Glomerular visceral epithelial cell (primary cell): ENCODE data around the gene HOXD4.

Experiments used
- DNase-seq: peaks from one replicate; pipeline ENCODE4 v3.0.0-alpha.2; 2016; ENCODE audit errors: extremely low spot score

Gene HOXD4

GRCh38 chr2:176151442-176152287 is at the start of gene HOXD4:
Gene HOXD4 (plus strand): TSS chr2:176151550. CDS start chr2:176151634, 84 bp downstream.
- peak; percentile 65 for DNase-seq

- DNase-seq = no peak
Observed at GRCh38 chr2:176101842-176102241, 49.5 kb upstream of the HOXD4 start.

DNA sequence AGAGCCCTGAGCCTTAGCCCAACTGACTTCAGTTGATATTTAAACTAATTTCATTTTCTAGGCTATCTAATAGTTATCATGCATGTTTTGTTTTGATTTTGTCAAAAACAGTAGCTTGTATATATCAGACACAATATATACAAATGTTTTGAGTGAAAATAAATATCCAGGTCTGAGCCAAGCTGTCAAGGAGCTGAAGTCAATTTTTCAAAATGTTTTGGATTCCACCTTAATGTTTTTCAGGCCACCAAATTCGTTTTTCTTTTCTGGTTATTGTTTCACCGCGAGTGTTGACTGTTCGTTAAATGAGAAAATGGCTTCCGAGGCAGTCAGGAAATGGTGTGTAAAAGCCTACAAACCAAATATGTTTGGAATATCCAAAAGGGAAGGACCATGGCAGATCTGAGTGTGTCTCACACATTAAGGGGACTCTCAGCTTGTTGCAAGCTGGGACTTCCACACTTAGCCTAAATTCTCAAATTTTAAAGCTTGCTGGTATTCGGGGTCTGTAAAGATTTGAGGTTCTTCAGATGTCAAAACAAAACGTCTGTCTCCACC is 49.0 kb upstream of the HOXD4 start:
- DNase-seq = no peak

- no peak for DNase-seq
Observed at GRCh38 chr2:176103194-176103593, 48.2 kb upstream of the HOXD4 start.

DNA sequence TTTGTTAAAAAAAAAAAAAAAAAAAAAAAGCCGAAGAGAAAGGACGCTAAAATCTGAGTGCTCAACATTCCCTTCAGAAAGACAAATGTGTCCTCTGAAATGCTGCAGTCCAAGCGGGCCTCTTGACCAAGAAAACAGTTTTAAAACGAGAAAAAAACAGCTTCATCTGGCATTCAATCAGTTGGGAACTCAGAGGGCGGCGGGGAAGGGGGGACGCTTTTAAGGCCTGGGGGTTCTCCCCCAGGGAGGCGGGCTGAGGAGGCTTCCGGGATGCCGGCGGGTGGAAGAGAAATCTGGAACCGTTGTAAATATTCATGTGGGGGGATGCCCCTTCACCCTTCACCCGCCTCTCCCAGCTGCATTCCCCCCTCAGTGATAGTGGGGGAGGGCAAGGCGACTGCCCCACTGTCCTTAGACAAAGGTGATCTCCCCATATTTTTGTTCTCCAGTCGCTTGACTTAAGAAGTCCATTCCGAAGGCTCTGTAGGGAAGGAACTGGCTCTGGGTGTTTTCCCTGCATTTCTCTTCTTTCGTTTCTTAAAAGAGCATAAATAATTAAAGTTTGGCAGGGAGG is 47.5 kb upstream of the HOXD4 start:
- DNase-seq = no peak

GRCh38 chr2:176104316-176105077 is 46.9 kb upstream of the HOXD4 start:
- DNase-seq = peak; percentile 75

DNA sequence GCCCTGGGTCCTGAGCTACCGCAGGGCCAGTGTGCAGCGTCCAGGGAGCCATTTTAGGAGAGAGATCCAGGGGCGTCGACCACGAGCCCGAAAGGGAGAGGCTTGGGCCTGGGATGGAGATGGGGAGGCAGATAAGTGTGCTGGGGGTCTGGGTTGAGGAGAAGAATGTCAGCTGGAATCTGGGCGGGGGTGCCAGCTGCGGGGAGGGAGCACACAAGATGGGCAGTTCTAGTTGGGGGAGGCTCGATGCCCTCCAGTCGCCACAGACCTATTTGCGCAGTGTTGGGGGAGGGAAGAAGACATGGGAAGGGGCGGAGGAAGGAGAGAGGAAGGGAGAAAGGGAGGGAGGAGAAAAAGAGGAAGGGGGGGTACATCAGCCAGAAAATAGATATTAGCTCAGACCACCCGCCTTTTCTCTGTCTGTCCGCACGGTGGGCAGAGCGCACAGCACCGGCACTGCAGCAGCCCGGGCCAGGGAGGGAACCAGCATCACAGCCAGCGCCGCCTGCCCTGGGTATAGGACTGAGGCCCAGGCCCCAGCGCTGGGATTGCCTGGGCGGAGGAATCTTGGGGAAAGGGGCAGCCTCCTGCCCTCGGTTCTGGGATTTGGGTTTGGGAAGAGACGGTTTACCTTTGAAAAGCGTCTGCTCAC is 46.1 kb upstream of the HOXD4 start:
- no peak for DNase-seq

GRCh38 chr2:176105730-176106580 is 45.4 kb upstream of the HOXD4 start:
- DNase-seq = no peak

GRCh38 chr2:176106581-176107539 is 44.5 kb upstream of the HOXD4 start, which contains the start of gene HOXD11:
Gene HOXD11 (plus strand): TSS chr2:176107280. CDS start chr2:176107356, 76 bp downstream.
- peak; percentile 72 for DNase-seq

DNA sequence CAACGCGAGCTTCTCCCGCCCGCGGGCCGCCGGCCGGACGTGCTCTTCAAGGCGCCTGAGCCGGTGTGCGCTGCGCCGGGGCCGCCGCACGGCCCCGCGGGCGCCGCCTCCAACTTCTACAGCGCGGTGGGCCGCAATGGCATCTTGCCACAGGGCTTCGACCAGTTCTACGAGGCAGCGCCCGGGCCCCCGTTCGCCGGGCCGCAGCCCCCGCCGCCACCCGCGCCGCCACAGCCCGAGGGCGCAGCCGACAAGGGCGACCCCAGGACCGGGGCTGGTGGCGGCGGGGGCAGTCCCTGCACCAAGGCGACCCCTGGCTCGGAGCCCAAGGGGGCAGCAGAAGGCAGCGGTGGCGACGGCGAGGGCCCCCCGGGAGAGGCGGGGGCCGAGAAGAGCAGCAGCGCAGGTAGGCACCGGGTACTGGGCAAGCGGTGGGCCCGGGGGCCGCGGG is 43.6 kb upstream of the HOXD4 start:
- no peak for DNase-seq

GRCh38 chr2:176109192-176109901 is 42.0 kb upstream of the HOXD4 start:
- no peak for DNase-seq

- DNase-seq = no peak
Observed at GRCh38 chr2:176109946-176110345, 41.4 kb upstream of the HOXD4 start.

DNA sequence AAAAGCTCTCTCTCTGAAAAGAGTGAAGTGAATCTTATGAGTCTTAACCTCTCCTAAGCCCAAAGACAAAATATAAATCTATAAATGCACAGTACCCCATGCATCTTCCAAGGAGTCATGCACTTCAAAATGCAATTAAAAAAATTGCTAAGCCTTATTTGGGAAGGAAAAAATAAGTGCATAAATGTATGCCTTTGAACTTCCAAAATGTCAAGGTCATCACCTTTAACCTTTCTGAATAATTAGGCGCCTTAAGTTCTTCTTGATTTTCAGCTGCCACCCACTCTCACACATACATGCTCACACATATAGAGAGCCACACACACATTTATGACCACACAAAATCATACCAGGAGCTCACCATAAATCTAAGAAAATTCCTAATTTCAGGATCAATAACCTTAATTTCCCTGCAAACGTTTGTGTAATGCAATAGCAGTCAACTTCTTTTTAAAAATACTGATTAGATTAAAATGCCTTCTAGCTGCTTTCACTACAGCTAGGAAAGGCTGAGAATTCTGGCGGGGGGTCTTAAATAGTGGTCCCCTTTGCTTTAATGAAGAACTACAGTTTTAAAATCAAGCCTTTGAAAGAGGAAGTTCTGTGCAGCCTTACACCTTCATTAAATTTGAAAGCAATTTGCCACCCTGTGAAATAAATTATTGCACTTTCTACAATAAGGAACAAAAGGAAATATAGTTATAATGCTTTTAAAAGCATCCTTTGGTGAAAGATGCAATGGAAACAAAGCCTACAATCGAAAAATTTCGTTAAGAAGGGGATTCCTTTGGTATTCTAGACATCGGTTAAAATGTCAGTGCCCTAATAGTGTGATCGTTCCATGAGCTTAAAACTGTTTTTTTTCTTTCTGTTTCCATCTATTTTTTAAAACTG is 40.7 kb upstream of the HOXD4 start:
- no peak for DNase-seq

- peak; percentile 59 for DNase-seq
Observed at GRCh38 chr2:176111309-176111663, 40.1 kb upstream of the HOXD4 start.

DNA sequence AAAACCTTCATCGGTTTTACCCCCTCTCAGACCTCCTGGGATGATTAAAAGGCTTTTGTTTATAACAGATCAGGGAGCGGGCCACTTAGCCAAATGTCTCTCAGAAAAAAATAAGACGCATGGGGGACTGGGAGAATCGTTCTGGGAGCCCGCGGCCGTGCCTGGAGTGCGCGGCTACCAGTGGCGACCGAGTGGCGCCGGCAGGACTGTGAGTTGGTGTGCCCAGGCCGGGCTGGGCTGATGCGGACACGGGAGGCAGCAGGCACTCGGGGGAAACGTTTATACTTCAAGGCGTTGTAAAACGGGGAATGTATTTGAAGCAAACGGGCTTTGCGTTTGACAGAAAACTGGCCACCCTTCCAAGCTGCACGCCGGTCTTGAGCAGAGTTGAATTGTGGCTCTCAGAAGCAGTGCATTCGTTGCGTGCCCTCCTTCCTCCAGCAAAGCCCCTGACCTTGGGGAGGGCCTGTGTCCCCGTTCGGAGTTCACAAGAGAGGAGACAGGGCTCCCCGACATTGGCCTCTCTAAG is 39.4 kb upstream of the HOXD4 start:
- DNase-seq = no peak

GRCh38 chr2:176112375-176113302 is 38.7 kb upstream of the HOXD4 start:
- DNase-seq = no peak
